GM21423 (cell line): ENCODE data around the gene SPAG8.

Experiments
- ATAC-seq: cut with Tn5 transposase; IDR thresholded peaks from one replicate; pipeline ENCODE4 v1.9.1; 2021; ENCODE audit warnings: mild to moderate bottlenecking, moderate library complexity; ENCODE audit not compliant: unreplicated experiment

SPAG8 gene

DNA sequence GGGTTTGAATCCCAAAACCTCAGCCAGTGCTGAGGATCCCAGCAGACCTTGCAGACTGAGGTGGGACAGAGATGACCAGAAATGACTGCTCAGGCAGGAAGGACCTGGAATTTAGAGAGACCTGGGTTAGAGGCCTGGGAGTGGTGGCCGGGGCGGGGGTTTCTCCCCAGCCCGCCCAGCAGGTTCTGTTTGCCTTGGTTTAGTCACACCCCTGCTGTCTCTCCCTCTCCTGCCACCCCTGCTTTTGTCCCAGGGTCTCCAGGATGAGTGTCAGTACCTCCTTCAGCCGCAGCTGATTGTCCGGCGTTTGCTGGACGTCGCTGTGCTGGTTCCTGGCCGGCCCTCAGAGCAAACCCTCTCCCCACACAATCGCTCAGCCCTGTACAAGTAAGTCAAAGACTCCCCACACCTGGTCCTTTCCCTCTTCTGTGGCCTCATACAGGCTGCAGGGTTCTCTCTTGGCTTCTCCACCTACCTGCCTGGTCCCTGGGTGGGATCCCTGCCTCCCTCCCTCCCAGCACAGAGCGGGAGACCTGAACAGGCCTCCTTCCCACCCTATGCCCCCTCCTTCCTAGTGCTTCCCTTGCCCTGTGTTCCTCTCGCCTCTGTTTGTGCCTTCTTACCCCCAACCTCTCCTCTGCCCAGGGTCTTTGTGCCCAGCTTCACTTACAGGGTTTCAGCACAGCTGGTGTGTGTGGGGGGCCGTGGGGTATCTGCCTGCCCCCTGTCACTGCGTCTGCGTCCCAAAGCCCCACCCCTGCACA is 29.0 kb upstream of the SPAG8 start:
- ATAC-seq = no peak

DNA sequence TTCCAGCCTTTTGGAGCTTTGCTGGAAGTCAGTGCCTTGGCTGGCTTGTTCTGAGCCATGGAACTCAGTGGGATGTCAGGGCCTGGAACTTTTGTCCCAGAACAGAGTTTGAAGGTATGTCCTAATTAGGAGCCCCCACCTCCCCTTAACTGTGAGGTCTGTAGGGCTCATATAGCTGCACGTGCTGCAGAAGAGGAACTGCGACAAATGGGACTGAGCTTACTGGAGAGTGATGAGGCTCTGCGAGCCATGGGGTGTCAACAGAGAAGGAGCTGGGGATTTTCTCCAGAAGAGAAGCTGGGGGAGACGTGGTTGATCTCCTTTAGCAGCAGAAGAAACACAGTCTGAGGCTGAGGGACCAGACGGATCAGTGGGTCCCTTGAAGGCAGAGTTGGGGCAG is 27.9 kb upstream of the SPAG8 start:
- ATAC-seq = no peak

DNA sequence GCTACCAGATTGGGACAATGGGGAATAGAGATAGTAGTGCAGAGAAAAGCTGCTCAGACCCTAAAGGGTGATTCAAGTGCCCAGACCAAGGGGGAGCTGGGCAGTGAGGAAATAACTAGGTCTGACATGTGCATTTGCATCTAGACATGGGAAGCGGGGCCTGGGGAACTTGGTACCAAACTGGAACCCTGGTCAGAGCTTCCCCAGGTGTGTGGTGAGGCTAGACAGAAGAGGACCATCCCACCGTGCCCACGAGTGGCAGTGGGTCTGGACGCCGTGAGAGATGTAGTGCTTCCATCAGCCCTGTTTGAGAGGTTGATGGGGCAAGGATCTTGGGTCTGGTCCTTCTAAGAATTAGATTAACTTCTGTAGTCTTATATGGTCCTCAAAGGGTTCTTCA is 24.5 kb upstream of the SPAG8 start:
- no peak for ATAC-seq

DNA sequence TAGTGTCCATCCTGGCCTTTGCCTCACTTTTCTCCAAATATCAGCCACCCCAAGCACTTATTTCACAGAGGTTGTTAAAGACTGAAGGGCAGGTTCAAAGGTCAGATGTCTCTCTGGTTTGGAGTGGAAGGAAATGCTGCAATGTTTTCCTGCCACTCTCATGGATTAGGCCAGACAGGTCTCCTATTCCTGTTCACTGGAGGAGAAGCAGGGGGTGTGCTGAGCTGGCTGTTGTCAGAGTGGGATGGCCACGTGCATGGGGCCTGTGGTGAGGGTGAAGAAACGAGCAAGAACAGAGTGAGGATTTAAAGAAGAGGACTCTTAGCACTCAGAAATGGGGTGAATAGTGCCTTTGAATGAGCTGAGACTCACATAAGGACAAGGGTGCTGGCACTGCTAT is 23.7 kb upstream of the SPAG8 start:
- ATAC-seq = no peak

DNA sequence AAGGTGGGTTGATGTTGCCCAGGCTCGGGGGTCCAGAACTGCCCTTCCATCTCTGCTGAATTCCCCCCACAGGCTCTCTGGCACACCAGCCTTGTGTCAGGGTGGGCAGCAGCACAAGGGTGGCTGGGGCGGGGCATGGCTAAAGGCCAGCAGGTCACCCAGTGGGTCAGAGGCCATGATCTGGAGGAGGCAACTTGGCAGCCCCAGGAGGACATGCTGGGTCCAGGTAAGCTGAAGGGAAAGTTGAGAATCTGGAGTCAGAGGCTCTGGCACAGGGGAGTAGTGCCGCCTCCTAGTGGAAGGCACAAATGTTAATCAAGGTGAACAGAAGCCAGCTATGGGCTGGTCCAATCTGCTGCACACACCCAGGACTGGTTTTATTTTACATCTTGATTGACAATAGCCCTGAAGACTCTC is 23.2 kb upstream of the SPAG8 start:
- ATAC-seq = no peak

DNA sequence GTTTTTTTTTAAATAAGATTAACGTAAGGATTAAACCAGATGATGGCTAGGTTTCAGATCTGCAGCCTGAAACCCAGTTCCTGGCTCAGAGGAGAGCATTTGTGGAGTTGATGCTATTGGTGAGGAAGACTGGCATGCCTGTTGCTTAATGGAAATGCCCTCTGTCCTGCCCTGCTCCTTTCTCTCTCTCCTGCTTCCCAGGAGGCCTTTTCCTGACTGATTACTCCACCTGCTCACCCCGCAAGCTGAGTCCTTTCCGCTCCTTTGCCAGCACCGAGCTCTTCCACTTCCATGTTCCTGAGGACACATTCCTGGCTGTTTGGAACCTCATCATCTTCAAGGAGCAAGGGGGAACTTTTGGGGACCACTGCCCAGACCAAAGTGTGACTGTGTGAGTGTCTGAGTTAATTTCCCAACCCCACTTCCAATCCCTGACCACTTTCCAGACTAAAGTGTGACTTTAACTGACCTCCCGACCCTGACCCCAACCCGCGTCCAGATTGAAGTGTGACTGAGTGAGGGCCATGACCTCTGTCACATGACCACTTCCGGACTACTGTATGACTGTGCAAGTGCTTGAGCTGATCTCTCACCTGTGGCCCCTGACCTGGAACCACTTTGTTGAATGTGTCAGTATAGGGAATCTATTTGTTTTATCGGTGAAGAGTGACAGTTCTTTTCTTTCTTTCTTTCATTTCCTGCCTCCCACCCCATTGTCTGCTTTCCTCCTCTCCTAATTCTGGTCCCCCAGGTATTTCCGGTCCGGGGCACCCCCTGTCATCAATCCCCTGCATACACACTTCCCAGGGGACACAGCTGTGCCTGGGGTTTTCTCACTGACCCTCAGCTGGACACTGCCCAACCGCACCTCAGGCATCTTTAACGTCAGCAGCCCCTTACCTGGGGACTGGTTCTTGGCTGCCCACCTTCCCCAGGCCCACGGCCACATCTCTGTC is 22.5 kb upstream of the SPAG8 start:
- no peak for ATAC-seq

DNA sequence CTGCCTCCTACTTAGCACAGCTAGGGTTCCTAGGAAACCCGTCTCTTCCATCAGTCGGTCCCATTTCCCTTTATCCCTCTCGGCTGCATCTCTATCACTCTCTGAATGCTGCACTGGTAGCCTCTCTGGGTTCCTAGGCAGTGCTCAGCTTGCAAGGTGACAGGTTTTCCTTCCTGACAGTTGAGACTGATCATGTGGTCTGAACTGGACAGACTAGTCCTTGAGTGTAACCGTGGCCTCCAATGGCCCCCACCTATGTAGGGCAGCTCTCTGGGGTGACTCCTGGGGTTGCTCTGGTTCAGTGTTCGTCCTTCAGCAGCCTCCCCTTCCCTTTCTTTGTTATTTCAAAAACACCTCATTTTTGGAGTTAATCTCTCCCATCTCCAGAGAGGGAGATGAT is 20.8 kb upstream of the SPAG8 start:
- ATAC-seq = no peak

DNA sequence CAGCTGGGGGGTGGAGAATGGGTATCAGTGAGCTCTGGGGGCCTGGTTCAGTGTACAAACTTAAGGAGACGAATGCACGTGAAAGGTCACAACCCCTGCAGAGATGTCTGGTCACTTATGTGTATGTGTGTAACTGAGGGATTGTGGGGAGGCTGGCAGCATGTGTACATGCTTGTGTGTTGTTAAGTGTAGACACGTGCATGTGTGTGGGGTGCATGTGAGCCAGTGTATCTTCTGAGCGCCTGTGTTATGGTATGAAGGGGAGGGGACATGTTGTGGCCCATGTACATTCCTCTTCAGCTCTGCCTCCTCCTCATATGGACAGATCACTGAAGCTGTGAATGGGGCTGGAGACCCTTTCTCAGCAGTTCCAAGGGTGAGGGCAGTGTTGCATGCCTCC is 19.0 kb upstream of the SPAG8 start:
- ATAC-seq = no peak

DNA sequence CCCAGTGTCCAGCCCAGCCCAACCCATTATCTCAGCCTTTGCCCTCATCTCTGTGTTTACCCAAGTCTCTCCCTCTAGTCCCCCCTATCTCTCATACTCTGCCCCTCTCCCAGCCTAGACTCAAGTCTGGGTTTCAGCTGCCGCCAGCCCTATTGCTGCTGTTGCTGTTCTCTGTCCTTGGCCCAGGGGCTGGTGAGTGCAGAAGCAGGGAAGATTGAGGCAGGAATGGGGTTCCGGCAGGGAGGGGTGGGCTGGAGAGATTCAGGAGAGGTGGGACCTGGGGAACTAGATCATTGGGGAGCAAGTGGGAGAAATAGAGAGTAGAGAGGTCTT is 17.7 kb upstream of the SPAG8 start:
- ATAC-seq = no peak

DNA sequence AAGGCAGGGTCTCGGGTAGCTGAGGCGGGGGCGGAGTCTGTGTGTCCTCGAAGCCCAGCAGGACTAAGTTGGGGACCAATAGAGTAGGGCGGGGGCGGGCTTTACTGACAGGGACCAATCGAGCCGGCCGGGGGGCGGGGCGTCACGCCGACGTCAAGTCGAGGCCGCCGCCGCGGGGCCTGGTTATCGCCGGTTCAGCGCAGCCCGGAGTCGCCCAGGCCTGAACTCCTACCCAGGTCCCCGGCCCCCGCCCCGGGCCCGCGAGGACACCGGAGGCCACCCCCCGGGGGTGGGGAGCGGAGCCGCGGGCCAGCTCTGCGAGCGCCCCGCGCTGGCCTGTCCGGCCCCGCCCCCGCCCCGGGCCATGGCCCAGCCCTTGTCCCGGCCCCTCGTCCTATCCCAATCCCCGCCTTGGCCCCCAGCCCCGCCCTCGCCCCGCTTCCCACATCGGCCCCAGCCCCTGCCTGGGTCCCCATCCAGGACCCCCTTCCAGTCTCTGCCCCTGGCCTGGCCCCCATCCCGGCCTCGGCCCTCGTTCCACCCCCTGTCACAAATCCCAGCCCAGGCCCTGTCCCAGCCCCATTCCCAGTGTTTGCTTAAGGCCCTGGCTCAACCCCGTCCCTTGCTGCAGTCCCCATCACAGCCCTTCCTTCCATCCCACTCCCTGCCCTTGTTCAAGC is 17.2 kb upstream of the SPAG8 start, which contains the start of gene TMEM8B:
Gene TMEM8B (plus strand): TSS at position 145 of the 680 bp plus-strand sequence. CDS start 220 bp downstream, at position 365.
- peak; percentile 74 for ATAC-seq

DNA sequence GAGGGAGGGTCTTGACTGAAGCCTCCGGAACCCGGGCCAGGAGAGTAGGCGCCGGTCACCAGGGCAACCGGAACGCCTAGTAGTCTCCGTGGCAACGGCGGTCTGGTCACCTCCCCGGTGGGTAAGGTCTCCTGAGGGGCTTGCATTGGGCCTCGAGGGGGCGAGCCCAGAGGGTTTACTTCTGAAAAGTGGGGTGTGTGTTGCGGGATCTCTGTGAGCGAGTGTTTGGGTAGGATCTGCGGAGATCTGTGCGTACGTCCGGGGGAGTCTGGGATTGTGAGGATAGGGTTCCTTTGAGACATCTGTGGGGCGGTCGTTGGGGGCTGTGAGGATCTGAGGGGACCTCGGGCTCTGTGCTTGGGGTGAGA is 16.6 kb upstream of the SPAG8 start, which contains the start of gene FAM221B:
Gene FAM221B (minus strand): TSS at position 17 of the 368 bp plus-strand sequence. CDS start 2,571 bp downstream, outside the sequence.
- ATAC-seq = peak; percentile 5

DNA sequence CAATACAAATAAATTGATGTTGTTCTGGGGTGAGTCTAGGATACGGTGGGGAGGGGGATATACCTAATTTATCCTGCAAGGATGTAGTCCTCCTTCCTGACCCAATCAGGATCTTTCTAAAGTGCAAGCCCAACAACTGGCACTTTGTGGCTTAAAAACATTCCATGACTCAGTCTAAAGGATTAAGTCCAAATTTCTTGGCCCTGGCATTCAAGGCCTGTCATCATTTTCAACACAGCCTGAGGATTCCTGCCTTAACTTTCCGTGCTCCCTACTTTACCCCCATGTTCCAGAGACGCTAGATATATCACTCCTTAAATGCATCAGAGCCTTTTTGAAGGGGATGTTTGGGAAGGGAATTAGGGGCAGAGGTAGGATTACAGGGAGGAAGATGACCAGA is 15.4 kb upstream of the SPAG8 start:
- no peak for ATAC-seq

DNA sequence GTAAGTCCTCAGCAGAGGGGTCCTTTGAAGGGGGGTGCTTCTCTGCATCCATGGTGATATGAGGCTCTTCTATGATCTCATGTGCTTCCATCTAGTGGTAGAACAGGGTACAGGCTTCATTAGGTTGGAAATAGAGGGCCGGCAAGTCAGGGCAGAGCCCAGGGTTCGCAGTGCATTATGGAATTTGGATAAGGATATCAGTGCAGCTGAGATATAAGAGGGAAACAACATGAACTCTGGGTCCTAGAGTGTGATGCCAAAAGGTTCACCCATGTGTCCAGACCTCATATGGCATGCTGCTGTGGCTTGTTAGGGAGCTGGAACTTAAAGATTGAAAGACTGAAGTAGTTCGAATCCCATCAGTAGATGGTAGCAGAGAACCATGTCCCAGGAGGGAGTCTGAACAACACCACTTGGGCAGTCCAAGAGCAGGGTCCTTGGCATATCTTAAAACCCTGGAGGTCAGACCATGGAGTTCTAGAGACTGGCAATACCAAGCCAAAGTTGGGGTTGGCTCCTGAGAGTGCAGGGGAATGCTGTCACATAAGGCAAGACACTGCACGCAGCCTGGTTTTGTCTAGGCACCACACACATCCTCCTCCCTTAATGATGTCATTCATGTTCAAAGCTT is 14.1 kb upstream of the SPAG8 start:
- ATAC-seq = no peak

DNA sequence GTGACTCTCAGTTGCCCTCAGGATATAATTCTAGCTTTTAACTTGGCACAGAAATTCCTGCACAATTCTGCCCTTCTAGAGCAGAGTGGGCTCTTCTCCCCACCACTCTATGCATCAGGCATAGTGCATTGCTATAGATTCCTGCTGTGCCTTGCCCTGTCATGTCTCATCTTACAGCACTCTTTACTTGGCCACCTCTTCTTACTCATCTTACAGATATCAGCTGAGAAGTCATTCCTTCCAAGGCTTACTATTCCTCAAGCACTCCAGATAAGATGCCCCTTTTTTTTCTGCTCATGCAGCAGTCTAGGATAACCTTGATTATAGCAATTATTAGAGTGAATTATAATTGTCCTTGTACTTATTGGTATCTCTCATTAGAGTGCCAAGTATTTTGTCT is 10.9 kb upstream of the SPAG8 start:
- no peak for ATAC-seq

DNA sequence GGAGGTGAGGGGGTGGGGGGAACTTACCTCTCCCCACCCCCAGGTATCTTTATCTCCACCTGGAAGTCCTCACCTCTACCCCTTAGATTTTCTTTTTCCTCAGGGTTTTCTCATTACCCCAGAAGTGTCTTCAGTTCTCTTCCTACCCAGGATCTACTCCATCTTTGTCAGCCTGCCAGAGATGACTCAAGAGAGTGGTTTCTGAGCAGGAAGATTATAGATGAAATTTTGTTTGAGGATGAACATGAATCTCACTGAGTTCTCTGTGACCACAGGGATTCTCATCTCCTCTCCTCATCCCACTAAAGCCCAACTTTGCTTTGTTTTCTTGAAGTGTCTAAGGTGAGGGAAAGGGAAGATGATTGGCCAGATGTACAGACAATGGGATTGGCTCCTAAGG is 8.0 kb upstream of the SPAG8 start:
- ATAC-seq = no peak

DNA sequence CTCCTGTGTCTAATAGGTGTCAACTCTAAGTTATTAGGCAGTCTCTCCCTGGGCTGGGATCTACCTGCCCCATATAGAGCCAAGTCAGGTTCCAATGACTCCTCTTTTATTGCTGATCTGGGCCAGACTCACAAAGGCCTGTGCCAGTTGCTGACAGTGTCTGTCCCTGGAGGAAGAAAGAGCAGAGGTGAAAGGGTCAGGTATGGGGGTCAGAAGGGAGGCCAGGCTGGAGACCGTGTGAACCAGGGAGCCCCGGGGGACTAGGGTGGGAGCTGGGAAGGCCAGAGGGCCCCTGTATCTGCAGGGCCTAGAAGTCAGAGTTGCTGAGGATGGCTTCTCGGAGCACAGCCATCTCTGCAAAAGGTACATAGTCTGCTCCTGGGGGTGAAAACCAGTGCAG is 6.3 kb upstream of the SPAG8 start:
- no peak for ATAC-seq

DNA sequence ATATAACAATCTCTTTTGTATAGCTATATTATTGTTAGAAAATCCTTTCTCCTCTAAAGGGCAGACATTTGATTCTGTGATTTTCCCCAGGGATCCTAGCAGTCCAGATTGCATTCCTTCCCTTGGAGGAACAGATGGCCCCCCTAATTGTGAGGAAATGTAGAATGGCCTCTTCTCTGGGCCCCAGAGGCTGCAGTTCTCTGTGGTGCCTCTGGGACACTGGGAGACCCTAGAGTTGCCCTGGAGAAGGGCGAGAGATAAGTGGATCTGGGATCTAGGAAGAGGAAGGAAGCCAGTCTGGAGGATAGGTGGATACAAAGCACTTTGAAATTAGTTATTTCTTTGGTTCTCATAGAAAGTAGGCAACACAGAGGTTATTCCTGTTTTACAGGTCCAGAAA is 4.6 kb upstream of the SPAG8 start:
- ATAC-seq = no peak

DNA sequence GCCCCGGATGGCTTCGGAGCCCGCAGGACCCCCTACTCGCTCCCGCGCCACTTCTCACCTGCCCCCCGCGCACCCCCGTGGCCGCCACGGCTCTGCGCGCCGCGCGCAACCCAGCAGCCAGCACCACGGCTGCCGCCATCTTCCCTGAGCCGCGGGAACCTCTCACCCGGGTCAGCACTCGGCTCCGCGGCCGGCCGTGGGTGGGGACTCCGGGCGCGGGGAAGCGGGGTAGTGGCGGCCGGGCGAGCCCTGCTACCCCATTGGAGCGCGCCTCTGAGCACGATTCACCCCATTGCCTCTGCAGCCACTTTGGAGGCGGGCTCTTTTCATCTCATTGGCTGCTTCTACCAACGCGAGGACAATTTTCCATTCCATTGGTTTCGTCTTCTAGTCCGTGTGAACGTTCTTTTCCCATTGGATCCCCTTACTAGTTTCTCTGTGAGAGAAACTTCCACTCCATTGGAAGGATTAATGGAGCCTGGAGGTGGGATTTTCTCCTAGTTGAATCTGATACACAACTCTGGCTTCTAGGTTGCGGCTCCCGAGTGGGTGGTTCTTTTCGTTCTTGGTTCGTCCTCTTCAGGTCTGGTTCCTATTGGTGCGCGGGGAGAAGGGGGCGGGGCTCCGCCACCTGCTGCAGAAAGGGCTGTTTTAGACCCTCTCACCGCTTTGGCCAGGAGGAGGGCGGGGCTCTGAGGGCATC is 2.9 kb upstream of the SPAG8 start, which contains the start of gene HINT2:
Gene HINT2 (minus strand): TSS at position 202 of the 703 bp plus-strand sequence. CDS start 63 bp downstream, at position 139.
- peak; percentile 66 for ATAC-seq

DNA sequence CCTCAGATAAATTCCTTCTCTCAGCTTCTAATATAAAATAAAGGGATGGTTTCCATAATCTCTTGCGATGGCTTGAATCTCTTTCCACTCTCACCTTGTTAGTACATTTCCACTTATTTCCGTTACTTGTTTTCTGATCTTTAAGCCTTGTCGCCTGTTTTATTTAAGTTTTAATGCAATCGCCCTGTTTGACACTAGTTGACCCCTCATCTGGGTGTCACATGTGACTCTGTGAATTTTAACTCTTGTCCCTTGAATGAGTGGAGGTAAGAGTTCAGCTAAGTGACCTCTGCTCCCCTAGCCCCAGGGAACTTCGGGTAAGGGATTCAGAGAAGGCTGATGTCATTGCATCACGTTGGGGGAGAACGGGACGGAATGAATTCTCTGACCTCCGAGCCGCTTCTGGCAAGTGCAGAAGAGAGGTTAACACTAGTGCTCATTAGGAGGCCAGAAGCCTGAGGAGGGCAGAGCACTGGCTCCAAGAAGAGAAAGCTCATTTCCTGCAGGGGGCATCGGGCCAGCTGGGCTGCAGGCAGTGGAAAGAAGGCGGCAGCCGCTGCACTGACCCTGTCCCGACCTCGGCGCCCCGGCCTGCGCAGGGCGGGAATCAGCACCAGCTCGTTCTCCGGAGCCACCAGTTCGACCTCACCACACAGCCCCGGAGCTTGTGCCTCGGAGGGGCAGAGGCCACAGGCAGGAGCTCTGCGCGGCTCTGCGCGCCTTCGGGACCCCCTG is 2.2 kb upstream of the SPAG8 start:
- ATAC-seq = peak; percentile 19
